Astrocyte (in vitro differentiated cells and primary cell): Measurements from ENCODE around the gene SPPL2C. TPM values are rescaled to one million over a fixed set of nuclear protein-coding genes. Genes with fewer than 3 reads are reported as not detected.

Experiments
- DNase-seq: peaks from one replicate; pipeline ENCODE4 v3.0.0-alpha.2; 2010; ENCODE audit warnings: low read depth
- FAIRE-seq: peaks from 2 replicates; lab custom pipeline; 2011; peaks lifted over from hg19 to GRCh38; lab: Jason Lieb, UNC
- H2AFZ ChIP-seq: 2 replicates; pipeline ENCODE4 v1.6.0; 2012; ENCODE audit warnings: low read depth, low read length, inconsistent platforms
- H3K27ac ChIP-seq: 2 replicates; pipeline ENCODE4 v1.5.1; 2011; ENCODE audit warnings: low read depth, low read length, inconsistent platforms
- H3K27me3 ChIP-seq: 2 replicates; pipeline ENCODE4 v1.6.0; 2011; ENCODE audit warnings: low read length, inconsistent platforms; ENCODE audit not compliant: insufficient read depth
- H3K36me3 ChIP-seq: 2 replicates; pipeline ENCODE4 v1.5.1; 2011; ENCODE audit warnings: low read length, inconsistent platforms; ENCODE audit not compliant: insufficient read depth
- H3K4me1 ChIP-seq: 2 replicates; pipeline ENCODE4 v1.5.1; 2011; ENCODE audit warnings: low read length, inconsistent platforms; ENCODE audit not compliant: insufficient read depth
- H3K4me2 ChIP-seq: 2 replicates; pipeline ENCODE4 v1.6.0; 2012; ENCODE audit warnings: low read length, inconsistent platforms
- H3K4me3 ChIP-seq: 2 replicates; pipeline ENCODE4 v1.5.1; 2011; ENCODE audit warnings: low read depth, mild to moderate bottlenecking, low read length, inconsistent platforms; ENCODE audit not compliant: insufficient read depth
- H3K79me2 ChIP-seq: 2 replicates; pipeline ENCODE4 v1.6.0; 2012; ENCODE audit warnings: mild to moderate bottlenecking, low read length, inconsistent platforms; ENCODE audit not compliant: insufficient read depth
- H3K9ac ChIP-seq: 2 replicates; pipeline ENCODE4 v1.6.0; 2012; ENCODE audit warnings: mild to moderate bottlenecking, low read length, inconsistent platforms
- H3K9me3 ChIP-seq: 2 replicates; pipeline ENCODE4 v1.5.1; 2012; ENCODE audit warnings: low read depth, mild to moderate bottlenecking, low read length, inconsistent platforms; ENCODE audit not compliant: insufficient read depth
- H4K20me1 ChIP-seq: 2 replicates; pipeline ENCODE4 v1.6.0; 2012; ENCODE audit warnings: low read length, inconsistent platforms; ENCODE audit not compliant: insufficient read depth
- H3K27ac Mint-ChIP-seq: one replicate; pipeline ENCODE4 v1.8.0; 2021; ENCODE audit warnings: mild to moderate bottlenecking, mixed read lengths; ENCODE audit not compliant: unreplicated experiment
- H3K27me3 Mint-ChIP-seq: one replicate; pipeline ENCODE4 v1.8.0; 2021; ENCODE audit warnings: low read depth, mixed read lengths; ENCODE audit not compliant: unreplicated experiment
- H3K36me3 Mint-ChIP-seq: one replicate; pipeline ENCODE4 v1.8.0; 2021; ENCODE audit warnings: low read depth, mixed read lengths; ENCODE audit not compliant: unreplicated experiment
- H3K4me1 Mint-ChIP-seq: one replicate; pipeline ENCODE4 v1.8.0; 2021; ENCODE audit warnings: low read depth, mixed read lengths; ENCODE audit not compliant: unreplicated experiment
- H3K4me3 Mint-ChIP-seq: one replicate; pipeline ENCODE4 v1.8.0; 2021; ENCODE audit warnings: mild to moderate bottlenecking, moderate library complexity, mixed read lengths; ENCODE audit not compliant: unreplicated experiment
- H3K9me3 Mint-ChIP-seq: one replicate; pipeline ENCODE4 v1.8.0; 2021; ENCODE audit warnings: mild to moderate bottlenecking, mixed read lengths; ENCODE audit not compliant: unreplicated experiment
- EZH2 ChIP-seq: IDR thresholded peaks from 2 replicates; pipeline ENCODE4 v1.6.1; 2012; ENCODE audit warnings: mild to moderate bottlenecking, low read length, inconsistent platforms; ENCODE audit not compliant: insufficient read depth
- total RNA-seq: library from RNA; stranded (reverse); gene quantifications from 2 replicates; pipeline ENCODE4 v1.2.1, GENCODE V29; 2021
- TF ChIP-seq, protein P1 (sequence below): IDR thresholded peaks from 2 replicates; pipeline ENCODE4 v1.5.1; 2011; ENCODE audit warnings: low read depth, mild to moderate bottlenecking, inconsistent platforms, low read length, moderate library complexity; ENCODE audit not compliant: insufficient read depth

SPPL2C gene
- total RNA-seq, 1 donor from 2014 or later = not detected

GRCh38 chr17:45818041-45818440 is 26.6 kb upstream of the SPPL2C start:
- H3K79me2 ChIP-seq = no peaks in the 10 kb centered on the region
- peaks cover 70% of the 10 kb centered on the region for H3K27me3 Mint-ChIP-seq
- H2AFZ ChIP-seq = no peak overlapping the region
- H3K9ac ChIP-seq = no peak overlapping the region
- no peaks in the 10 kb centered on the region for H3K9me3 ChIP-seq
- no peaks in the 10 kb centered on the region for H3K36me3 ChIP-seq
- H3K4me2 ChIP-seq = no peak overlapping the region
- no peaks in the 10 kb centered on the region for H3K27me3 ChIP-seq
- H3K27ac Mint-ChIP-seq = no peak overlapping the region
- H3K4me1 Mint-ChIP-seq = no peaks in the 10 kb centered on the region
- no peak overlapping the region for H3K4me3 Mint-ChIP-seq
- no peaks in the 10 kb centered on the region for H4K20me1 ChIP-seq
- H3K4me3 ChIP-seq = no peak overlapping the region
- DNase-seq (no peak), FAIRE-seq (no peak)
- H3K36me3 Mint-ChIP-seq = peaks cover 2% of the 10 kb centered on the region
- no peak overlapping the region for H3K27ac ChIP-seq
- H3K9me3 Mint-ChIP-seq = peaks cover 2% of the 10 kb centered on the region
- no peaks in the 10 kb centered on the region for H3K4me1 ChIP-seq
- TF ChIP-seq, protein P1, sequence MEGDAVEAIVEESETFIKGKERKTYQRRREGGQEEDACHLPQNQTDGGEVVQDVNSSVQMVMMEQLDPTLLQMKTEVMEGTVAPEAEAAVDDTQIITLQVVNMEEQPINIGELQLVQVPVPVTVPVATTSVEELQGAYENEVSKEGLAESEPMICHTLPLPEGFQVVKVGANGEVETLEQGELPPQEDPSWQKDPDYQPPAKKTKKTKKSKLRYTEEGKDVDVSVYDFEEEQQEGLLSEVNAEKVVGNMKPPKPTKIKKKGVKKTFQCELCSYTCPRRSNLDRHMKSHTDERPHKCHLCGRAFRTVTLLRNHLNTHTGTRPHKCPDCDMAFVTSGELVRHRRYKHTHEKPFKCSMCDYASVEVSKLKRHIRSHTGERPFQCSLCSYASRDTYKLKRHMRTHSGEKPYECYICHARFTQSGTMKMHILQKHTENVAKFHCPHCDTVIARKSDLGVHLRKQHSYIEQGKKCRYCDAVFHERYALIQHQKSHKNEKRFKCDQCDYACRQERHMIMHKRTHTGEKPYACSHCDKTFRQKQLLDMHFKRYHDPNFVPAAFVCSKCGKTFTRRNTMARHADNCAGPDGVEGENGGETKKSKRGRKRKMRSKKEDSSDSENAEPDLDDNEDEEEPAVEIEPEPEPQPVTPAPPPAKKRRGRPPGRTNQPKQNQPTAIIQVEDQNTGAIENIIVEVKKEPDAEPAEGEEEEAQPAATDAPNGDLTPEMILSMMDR = no peak
- no peak for TF ChIP-seq EZH2

DNA sequence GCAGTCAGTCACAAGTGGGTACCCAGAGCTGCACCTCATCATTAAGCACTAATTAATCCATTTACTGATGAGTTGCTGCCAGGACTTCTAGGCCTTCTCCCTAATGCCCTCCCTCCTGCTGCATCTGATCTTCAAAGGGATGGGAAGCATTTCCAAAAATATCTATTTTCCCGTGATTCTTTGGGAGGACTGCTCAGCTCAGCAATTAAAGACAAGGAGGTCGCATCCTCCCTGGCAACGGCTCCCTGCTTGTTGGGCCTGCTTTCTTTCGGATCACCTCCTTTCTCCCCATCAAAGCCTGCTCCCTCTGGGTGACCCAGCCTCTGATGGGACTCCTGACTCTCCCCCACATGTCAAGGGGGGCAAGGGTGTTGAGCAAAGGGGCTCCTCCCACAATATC is 26.0 kb upstream of the SPPL2C start:
- H3K4me2 ChIP-seq = no peak overlapping the region
- no peak overlapping the region for H3K27ac Mint-ChIP-seq
- no peaks in the 10 kb centered on the region for H3K79me2 ChIP-seq
- H4K20me1 ChIP-seq = no peaks in the 10 kb centered on the region
- H3K9ac ChIP-seq = no peak overlapping the region
- no peak overlapping the region for H3K27ac ChIP-seq
- no peak for DNase-seq
- H3K9me3 Mint-ChIP-seq = peaks cover 2% of the 10 kb centered on the region
- H2AFZ ChIP-seq = no peak overlapping the region
- peaks cover 2% of the 10 kb centered on the region for H3K36me3 Mint-ChIP-seq
- no peaks in the 10 kb centered on the region for H3K27me3 ChIP-seq
- H3K36me3 ChIP-seq = no peaks in the 10 kb centered on the region
- no peak for FAIRE-seq
- TF ChIP-seq, protein P1 = no peak
- TF ChIP-seq EZH2 = no peak
- no peaks in the 10 kb centered on the region for H3K9me3 ChIP-seq
- H3K4me1 ChIP-seq = no peaks in the 10 kb centered on the region
- H3K4me3 Mint-ChIP-seq = no peak overlapping the region
- no peaks in the 10 kb centered on the region for H3K4me1 Mint-ChIP-seq
- H3K4me3 ChIP-seq = no peak overlapping the region
- H3K27me3 Mint-ChIP-seq = peaks cover 65% of the 10 kb centered on the region

- no peak for DNase-seq
- H3K4me1 Mint-ChIP-seq = no peaks in the 10 kb centered on the region
- TF ChIP-seq, protein P1 = no peak
- no peak for TF ChIP-seq EZH2
Measured at GRCh38 chr17:45819632-45820031, 25.0 kb upstream of the SPPL2C start.

More at GRCh38 chr17:45819632-45820031, 25.0 kb upstream of the SPPL2C start:
- Histone ChIP-seq H4K20me1 (no peaks in the 10 kb centered on the region), H3K36me3 (no peaks in the 10 kb centered on the region), H3K27me3 (no peaks in the 10 kb centered on the region), H3K27ac (no peak overlapping the region), H3K4me1 (no peaks in the 10 kb centered on the region), H3K9ac (no peak overlapping the region), H3K9me3 (no peaks in the 10 kb centered on the region), H3K4me2 (no peak overlapping the region), H2AFZ (no peak overlapping the region), H3K4me3 (no peak overlapping the region), H3K79me2 (no peaks in the 10 kb centered on the region)
- H3K4me3 Mint-ChIP-seq = no peak overlapping the region
- no peaks in the 10 kb centered on the region for H3K9me3 Mint-ChIP-seq
- no peak overlapping the region for H3K27ac Mint-ChIP-seq
- H3K27me3 Mint-ChIP-seq = peaks cover 60% of the 10 kb centered on the region
- peaks cover 2% of the 10 kb centered on the region for H3K36me3 Mint-ChIP-seq
- no peak for FAIRE-seq
